Bronchial epithelial cell (primary cell): ENCODE data around the gene EML4. TPM values are rescaled to one million over a fixed set of nuclear protein-coding genes. Genes with fewer than 3 reads are reported as not detected.
"Not testable (repeated sequence)": the region's sequence is repeated elsewhere in the genome, so short reads cannot be mapped to it uniquely, and the experiment has no call there.

ENCODE experiments used
- DNase-seq: peaks from one replicate; pipeline ENCODE4 v3.0.0-alpha.2; 2010; ENCODE audit warnings: low read depth
- FAIRE-seq: peaks from 2 replicates; lab custom pipeline; 2011; peaks lifted over from hg19 to GRCh38; lab: Jason Lieb, UNC
- H3K27me3 ChIP-seq: 2 replicates; pipeline ENCODE4 v1.5.1; 2011; ENCODE audit warnings: low read length; ENCODE audit not compliant: control insufficient read depth, insufficient read depth
- H3K36me3 ChIP-seq: 2 replicates; pipeline ENCODE4 v1.5.1; 2011; ENCODE audit warnings: low read length; ENCODE audit not compliant: control insufficient read depth, insufficient read depth
- H3K4me3 ChIP-seq: 2 replicates; pipeline ENCODE4 v1.5.1; 2011; ENCODE audit warnings: mild to moderate bottlenecking, low read depth, low read length, control low read depth
- CTCF ChIP-seq: IDR thresholded peaks from 2 replicates; pipeline ENCODE4 v1.5.1; 2011; ENCODE audit warnings: mild to moderate bottlenecking, moderate library complexity, low read length, control low read depth, inconsistent platforms; ENCODE audit not compliant: insufficient read depth, severe bottlenecking
- total RNA-seq: library from RNA; depleted of rRNA; stranded (reverse); fragments of >200 nt; gene quantifications from 2 replicates; pipeline ENCODE4 v1.2.1, GENCODE V29; 2014

Gene EML4
- 26.3 and 31.9 TPM in 2 replicates for total RNA-seq

- FAIRE-seq (no peak), DNase-seq (peak; percentile 62)
- TF ChIP-seq CTCF: no peak
- Histone ChIP-seq H3K4me3 (peak within 1 kb of the TSS; percentile 89), H3K27me3 (no peaks in the 10 kb centered on the region), H3K36me3 (no peaks in the 10 kb centered on the region)
Measured at GRCh38 chr2:42169100-42169873, at the start of gene EML4. EML4 (plus strand) TSS chr2:42169353; CDS start chr2:42169612, 259 bp downstream.

- no peak for TF ChIP-seq CTCF
- no peak for FAIRE-seq
- Histone ChIP-seq H3K36me3 (no peaks in the 10 kb centered on the region), H3K27me3 (no peaks in the 10 kb centered on the region), H3K4me3 (no peak overlapping the region)
- DNase-seq: no peak
Measured at GRCh38 chr2:42123426-42123825, 45.7 kb upstream of the EML4 start.

GRCh38 chr2:42124011-42124785, 45.0 kb upstream of the EML4 start:
- Histone ChIP-seq H3K4me3 (no peak overlapping the region), H3K36me3 (no peaks in the 10 kb centered on the region), H3K27me3 (no peaks in the 10 kb centered on the region)
- FAIRE-seq: no peak
- DNase-seq: peak; percentile 69
- TF ChIP-seq CTCF: no peak

- H3K36me3 ChIP-seq: no peaks in the 10 kb centered on the region
- no peak for DNase-seq
- FAIRE-seq: peak; percentile 36
- H3K27me3 ChIP-seq: no peaks in the 10 kb centered on the region
- TF ChIP-seq CTCF: no peak
- H3K4me3 ChIP-seq: no peak overlapping the region
Measured at GRCh38 chr2:42125841-42126594, 43.1 kb upstream of the EML4 start.

- H3K4me3 ChIP-seq: peak overlapping the region; percentile 21
- not testable (repeated sequence) for DNase-seq
Measured at GRCh38 chr2:42126873-42127272, 42.3 kb upstream of the EML4 start.

More at GRCh38 chr2:42126873-42127272, 42.3 kb upstream of the EML4 start:
- not testable (repeated sequence) for FAIRE-seq, H3K36me3 ChIP-seq, H3K27me3 ChIP-seq
